ENCODE results near the gene A1BG. TPM values are rescaled to one million over a fixed set of nuclear protein-coding genes. Genes with fewer than 3 reads are reported as not detected.

A1BG gene
- total and polyA plus RNA-seq, 10 donors, result 10.8 to 76.5 (median 34.6) TPM

DNA sequence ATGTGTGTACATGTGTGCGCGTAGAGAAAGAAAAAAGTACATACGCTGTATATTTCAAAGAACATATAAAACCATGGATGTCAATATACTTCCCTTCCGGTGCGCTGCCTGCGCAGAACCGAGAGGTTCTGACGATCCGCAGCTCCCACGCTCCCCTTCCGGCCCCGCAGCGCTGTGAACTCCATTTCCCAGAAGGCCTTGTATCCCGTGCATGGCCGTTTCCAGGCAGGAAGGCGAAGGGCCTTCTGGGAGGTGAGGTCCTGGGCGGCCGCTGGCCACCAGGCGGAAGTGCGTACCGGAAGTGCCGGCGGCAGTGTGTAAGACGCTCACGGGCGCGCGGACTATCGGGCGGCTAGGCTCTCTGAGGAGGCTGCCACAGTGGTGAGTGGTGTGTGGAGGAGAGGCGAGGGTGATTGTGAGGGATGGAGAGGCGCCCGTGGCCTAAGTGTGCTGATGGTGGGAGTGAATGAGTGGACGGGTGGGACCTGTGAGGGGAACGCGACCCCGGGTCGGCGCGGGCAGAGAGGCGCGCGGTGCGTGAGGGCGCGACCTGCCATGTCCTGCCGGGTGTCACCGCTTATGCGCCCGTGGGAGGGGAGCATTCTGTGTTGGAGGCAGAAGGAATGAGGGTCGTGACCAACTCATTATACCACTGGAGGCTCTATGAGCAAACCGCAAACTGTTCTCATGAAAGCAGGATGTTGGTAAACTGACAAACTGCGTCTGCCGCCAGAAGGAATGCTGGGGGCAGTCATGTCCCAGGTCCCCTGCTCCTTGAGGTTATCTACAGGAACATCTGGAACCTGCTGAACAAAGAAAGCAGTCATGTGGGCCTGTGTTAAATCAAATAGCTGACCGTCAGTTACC lies 48.0 kb downstream of the A1BG start, which contains the start of gene ERVK3-1:
ERVK3-1 (plus strand) TSS at position 313 of the 867 bp plus-strand sequence. CDS start 6,792 bp downstream, outside the sequence.
- Histone ChIP-seq H3K4me3 (peak within 1 kb of the TSS; percentile 52 to 92 (median 75)), H3K9me3 (peaks cover 0 to 19% (median 0%) of the 10 kb centered on the region in 8 donors), H3K27ac (peak within 1 kb of the TSS; percentile 88 to 96 (median 92)), H3K27me3 (replicated peaks in 1 of 7) (no peaks in the 10 kb centered on the region), H3K36me3 (peaks cover 0 to 62% (median 29%) of the 10 kb centered on the region in 6 donors), H3K4me1 (peaks cover 11 to 55% (median 26%) of the 10 kb centered on the region in 6 donors)
- intact Hi-C loops (cut with DNase I; ENCODE audit: low total_unique reads), result no loop called here
- TF ChIP-seq POLR2AphosphoS5 (IDR thresholded peaks at IDR 0.05) (peak; percentile 99 to 100 (median 99)), POLR2A (IDR thresholded peaks at IDR 0.05) (peak; percentile 66 to 86 (median 66)), CTCF (IDR thresholded peaks at IDR 0.05 in 8 of 11, conservative IDR thresholded peaks at IDR 0.05 in 3 of 11) (peak; percentile 13 to 74 (median 47))
- peak; percentile 99 for DNase-seq
- WGBS, 5 donors, result 1 to 2% (median 1%) methylated on average over 48 to 55 of the region's 55 CpGs

- no peak for TF ChIP-seq POLR2AphosphoS5 (IDR thresholded peaks at IDR 0.05)
- no peak for TF ChIP-seq POLR2A (IDR thresholded peaks at IDR 0.05)
- Histone ChIP-seq H3K27me3 (replicated peaks in 1 of 7) (no peaks in the 10 kb centered on the region), H3K27ac (peak overlapping the region; percentile 88 to 96 (median 92)), H3K36me3 (peaks cover 0 to 62% (median 30%) of the 10 kb centered on the region in 6 donors), H3K4me1 (peaks cover 11 to 51% (median 26%) of the 10 kb centered on the region in 6 donors), H3K4me3 (peak overlapping the region; percentile 52 to 92 (median 75)), H3K9me3 (peaks cover 0 to 25% (median 0%) of the 10 kb centered on the region in 8 donors)
- intact Hi-C loops (cut with DNase I; ENCODE audit: low total_unique reads), result no loop called here
- WGBS, 5 donors, result 32 to 44% (median 35%) methylated on average over 7 of the region's 7 CpGs
- no peak for DNase-seq
These were observed 48.6 kb downstream of the A1BG start for GRCh38 chr19:58304748-58305064.

- intact Hi-C loops (cut with DNase I; ENCODE audit: low total_unique reads), result no loop called here
- peak; percentile 23 for DNase-seq
- H3K27ac ChIP-seq, result peak overlapping the region in 6 of 8 donors; percentile 88 to 96 (median 94)
- peaks cover 11 to 47% (median 26%) of the 10 kb centered on the region in 6 donors for H3K4me1 ChIP-seq
- peak overlapping the region in 5 of 8 donors; percentile 70 to 92 (median 75) for H3K4me3 ChIP-seq
- WGBS, 5 donors, result 88 to 95% (median 92%) methylated on average over 6 to 7 of the region's 7 CpGs
- TF ChIP-seq POLR2AphosphoS5 (IDR thresholded peaks at IDR 0.05) (no peak), CTCF (IDR thresholded peaks at IDR 0.05 in 8 of 11, conservative IDR thresholded peaks at IDR 0.05 in 3 of 11) (no peak), POLR2A (IDR thresholded peaks at IDR 0.05) (no peak)
- H3K36me3 ChIP-seq, result peaks cover 0 to 61% (median 28%) of the 10 kb centered on the region in 6 donors
- peaks cover 0 to 29% (median 0%) of the 10 kb centered on the region in 8 donors for H3K9me3 ChIP-seq
- no peaks in the 10 kb centered on the region for H3K27me3 ChIP-seq (replicated peaks in 1 of 7)
These were observed 49.0 kb downstream of the A1BG start for GRCh38 chr19:58304255-58304654.

DNA sequence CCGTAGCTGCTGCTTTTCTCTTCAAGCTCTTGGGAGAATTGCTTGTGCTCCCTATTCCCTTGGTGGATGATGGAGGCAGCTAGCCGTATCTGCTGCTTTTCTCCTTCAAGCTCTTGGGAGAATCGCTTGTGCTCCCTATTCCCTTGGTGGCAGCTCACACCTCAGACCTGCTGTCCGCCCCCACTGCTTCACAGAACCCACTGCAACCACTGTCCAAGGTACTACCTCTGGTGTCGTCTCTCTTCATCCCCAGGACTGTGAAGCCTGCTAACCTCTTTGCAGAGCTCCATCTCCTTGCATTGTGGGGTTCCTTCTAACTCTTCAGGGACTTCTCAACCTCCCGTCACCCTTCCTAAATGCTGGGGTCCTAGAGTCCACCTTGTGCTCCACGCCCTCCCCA lies 52.7 kb downstream of the A1BG start:
- TF ChIP-seq POLR2AphosphoS5 (IDR thresholded peaks at IDR 0.05) (no peak), POLR2A (IDR thresholded peaks at IDR 0.05) (no peak), CTCF (IDR thresholded peaks at IDR 0.05 in 8 of 11, conservative IDR thresholded peaks at IDR 0.05 in 3 of 11) (no peak)
- Histone ChIP-seq H3K4me3 (no peak overlapping the region), H3K36me3 (peaks cover 0 to 64% (median 19%) of the 10 kb centered on the region in 6 donors), H3K9me3 (peaks cover 0 to 65% (median 20%) of the 10 kb centered on the region in 8 donors), H3K27me3 (replicated peaks in 1 of 7) (no peaks in the 10 kb centered on the region), H3K4me1 (peaks cover 0 to 10% (median 7%) of the 10 kb centered on the region in 6 donors), H3K27ac (no peak overlapping the region)
- no peak for DNase-seq
- intact Hi-C loops (cut with DNase I; ENCODE audit: low total_unique reads), result no loop called here
- WGBS, 5 donors, result 93 to 99% (median 98%) methylated on average over 7 of the region's 7 CpGs

Measured in spleen (tissue), 11 donors.